Immature natural killer cell (primary cell): ENCODE results near the gene SLC38A1. TPM values are rescaled to one million over a fixed set of nuclear protein-coding genes. Genes with fewer than 3 reads are reported as not detected.

Experiments
- DNase-seq, 3 donors: peaks; one replicate each; pipeline ENCODE4 v3.0.0; 2022; ENCODE audit warnings: mixed read lengths in 1 of 3
- H3K27ac Mint-ChIP-seq, 6 donors: one replicate each; pipeline ENCODE4 v1.8.0; 2020; ENCODE audit warnings: mixed read lengths in 6 of 6, mild to moderate bottlenecking in 5 of 6, inconsistent platforms in 4 of 6, moderate library complexity in 3 of 6
- H3K27me3 Mint-ChIP-seq, 3 donors: one replicate each; pipeline ENCODE4 v1.8.0; 2020 to 2021; ENCODE audit warnings: low read depth in 3 of 3, mild to moderate bottlenecking in 3 of 3, mixed read lengths in 3 of 3, moderate library complexity in 3 of 3, inconsistent platforms in 1 of 3
- H3K36me3 Mint-ChIP-seq, 3 donors: one replicate each; pipeline ENCODE4 v1.8.0; 2020; ENCODE audit warnings: mixed read lengths in 3 of 3, inconsistent platforms in 2 of 3, mild to moderate bottlenecking in 2 of 3
- H3K4me1 Mint-ChIP-seq, 2 donors: one replicate each; pipeline ENCODE4 v1.8.0; 2020; ENCODE audit warnings: inconsistent platforms in 2 of 2, mild to moderate bottlenecking in 2 of 2, mixed read lengths in 2 of 2, moderate library complexity in 1 of 2
- H3K4me3 Mint-ChIP-seq, 5 donors: one replicate each; pipeline ENCODE4 v1.8.0; 2020; ENCODE audit warnings: mild to moderate bottlenecking in 5 of 5, mixed read lengths in 5 of 5, inconsistent platforms in 3 of 5, moderate library complexity in 3 of 5
- H3K9me3 Mint-ChIP-seq, 6 donors: one replicate each; pipeline ENCODE4 v1.8.0; 2020; ENCODE audit warnings: mild to moderate bottlenecking in 6 of 6, mixed read lengths in 6 of 6, inconsistent platforms in 4 of 6, moderate library complexity in 3 of 6
- polyA plus RNA-seq, 3 donors: library from polyadenylated mRNA; unstranded; fragments of 300-500 nt; fragmentation: Illumina TruSeq; gene quantifications; one replicate each; pipeline ENCODE4 v1.2.3, GENCODE V29; 2021

The SLC38A1 gene
- polyA plus RNA-seq, 3 donors from 2014 or later = 173 to 234 (median 210) TPM

DNA sequence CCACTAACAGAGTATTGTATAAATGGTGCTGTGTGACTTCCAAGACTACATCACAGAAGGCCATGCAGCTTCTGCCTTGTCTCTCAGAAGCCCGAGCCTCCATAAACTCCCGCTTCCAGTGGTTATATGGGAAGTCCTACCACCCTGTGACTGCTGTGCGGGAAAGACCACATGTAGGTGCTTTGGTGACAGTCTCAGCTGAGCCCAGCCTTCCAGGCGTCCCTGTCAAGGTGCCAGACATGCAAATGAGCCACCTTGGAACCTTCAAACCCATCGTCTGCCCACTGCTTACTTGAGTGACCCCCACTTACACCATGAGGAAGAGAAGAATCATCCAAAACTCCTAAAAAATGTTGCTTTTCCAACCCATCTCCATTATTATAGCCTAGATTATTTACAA lies 123.0 kb downstream of the SLC38A1 start:
- Mint-ChIP-seq H3K9me3 (no peaks in the 10 kb centered on the region), H3K27me3 (peaks cover 0 to 25% (median 7%) of the 10 kb centered on the region in 3 donors), H3K27ac (no peak overlapping the region), H3K4me3 (no peak overlapping the region), H3K36me3 (no peaks in the 10 kb centered on the region), H3K4me1 (peaks cover 0 to 10% of the 10 kb centered on the region in 2 donors)
- DNase-seq = no peak

DNA sequence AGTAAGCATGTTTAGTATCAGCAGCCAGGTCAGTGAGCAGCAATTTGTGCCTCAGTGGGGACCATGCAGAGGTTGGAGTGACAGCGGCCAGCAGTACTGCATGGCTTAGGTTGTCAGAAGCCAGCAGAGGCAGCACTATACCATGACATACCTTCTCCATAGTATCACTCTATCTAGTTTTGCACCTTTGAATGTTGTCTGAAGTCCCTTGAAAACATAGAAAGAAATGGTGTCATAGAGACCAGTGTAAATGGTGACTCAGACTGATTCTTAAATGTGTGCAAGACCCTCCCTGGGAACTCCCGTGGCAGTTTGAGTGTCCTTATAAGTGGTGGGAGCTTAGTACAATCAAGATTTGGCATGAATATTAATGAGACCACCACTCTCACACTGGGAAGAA lies 124.4 kb downstream of the SLC38A1 start:
- Mint-ChIP-seq H3K27me3 (peaks cover 0 to 18% (median 7%) of the 10 kb centered on the region in 3 donors), H3K36me3 (no peaks in the 10 kb centered on the region), H3K9me3 (no peaks in the 10 kb centered on the region), H3K4me1 (peaks cover 0 to 10% of the 10 kb centered on the region in 2 donors), H3K27ac (no peak overlapping the region), H3K4me3 (no peak overlapping the region)
- DNase-seq = no peak

DNA sequence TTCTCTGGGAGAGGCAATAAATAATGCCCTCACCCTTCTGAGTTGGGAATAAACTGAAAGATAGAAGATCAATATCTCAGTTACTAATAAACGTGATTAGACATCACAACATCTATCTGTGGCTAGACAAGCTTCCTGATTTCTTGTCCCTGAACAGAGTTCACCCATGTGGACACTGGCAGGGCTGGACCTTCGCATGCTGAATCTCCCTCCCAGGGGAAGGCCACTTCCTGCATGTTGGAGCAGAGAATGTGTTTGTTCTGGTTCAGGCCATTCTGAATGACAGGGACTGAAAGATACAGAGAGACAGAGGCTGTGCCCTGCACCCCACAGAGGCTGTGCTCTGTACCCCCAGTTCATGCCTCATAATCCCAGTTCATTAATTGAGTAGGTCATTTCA lies 132.6 kb downstream of the SLC38A1 start:
- H3K36me3 Mint-ChIP-seq = no peaks in the 10 kb centered on the region
- no peaks in the 10 kb centered on the region for H3K4me1 Mint-ChIP-seq
- H3K4me3 Mint-ChIP-seq = no peak overlapping the region
- no peak overlapping the region for H3K27ac Mint-ChIP-seq
- no peak for DNase-seq
- no peaks in the 10 kb centered on the region for H3K9me3 Mint-ChIP-seq
- peaks cover 2 to 7% (median 4%) of the 10 kb centered on the region in 3 donors for H3K27me3 Mint-ChIP-seq

DNA sequence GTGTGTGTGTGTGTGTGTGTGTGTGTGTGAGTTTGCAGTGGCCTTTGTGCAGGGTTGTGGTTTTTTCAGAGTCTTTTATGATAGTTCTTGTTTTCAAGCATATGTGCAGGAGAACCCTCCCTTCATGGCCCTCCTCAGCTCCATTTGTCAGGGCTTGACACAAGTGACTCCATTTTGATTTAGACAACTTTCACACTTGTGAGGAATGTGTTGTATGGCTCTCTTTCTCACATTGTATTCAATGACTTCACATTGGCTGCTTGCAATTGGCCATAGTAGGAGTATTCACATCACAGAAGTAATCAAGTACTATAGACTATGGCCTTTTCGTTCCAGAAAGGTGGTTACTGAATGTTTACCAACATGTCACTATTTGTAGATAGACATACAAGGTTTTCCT lies 133.1 kb downstream of the SLC38A1 start:
- no peak overlapping the region for H3K27ac Mint-ChIP-seq
- H3K36me3 Mint-ChIP-seq = no peaks in the 10 kb centered on the region

DNA sequence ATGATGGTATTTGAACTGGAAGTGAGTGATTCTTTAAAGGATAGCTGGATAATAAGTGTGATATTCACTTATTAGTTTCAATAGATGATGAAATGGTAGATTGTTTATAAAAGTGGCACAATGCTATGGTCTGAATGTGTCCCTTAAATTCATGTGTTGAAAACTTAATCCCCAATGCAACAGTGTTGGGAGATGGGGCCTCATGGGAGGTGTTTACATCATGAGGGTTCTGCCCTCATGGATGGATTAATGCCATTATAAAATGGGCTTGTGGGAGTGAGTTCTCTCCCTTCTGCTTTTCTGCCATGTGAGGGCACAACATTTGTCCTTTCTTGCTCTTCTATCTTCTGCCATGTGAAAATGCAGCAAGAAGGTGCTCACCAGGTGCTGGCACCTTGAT lies 134.0 kb downstream of the SLC38A1 start:
- Mint-ChIP-seq H3K9me3 (no peaks in the 10 kb centered on the region), H3K27me3 (peaks cover 3 to 7% (median 4%) of the 10 kb centered on the region in 3 donors)

More for the DNA sequence above, 133.1 kb downstream of the SLC38A1 start:
- H3K9me3 Mint-ChIP-seq = no peaks in the 10 kb centered on the region
- peaks cover 2 to 7% (median 4%) of the 10 kb centered on the region in 3 donors for H3K27me3 Mint-ChIP-seq
- no peak overlapping the region for H3K4me3 Mint-ChIP-seq
- DNase-seq = no peak
- H3K4me1 Mint-ChIP-seq = no peaks in the 10 kb centered on the region

DNA sequence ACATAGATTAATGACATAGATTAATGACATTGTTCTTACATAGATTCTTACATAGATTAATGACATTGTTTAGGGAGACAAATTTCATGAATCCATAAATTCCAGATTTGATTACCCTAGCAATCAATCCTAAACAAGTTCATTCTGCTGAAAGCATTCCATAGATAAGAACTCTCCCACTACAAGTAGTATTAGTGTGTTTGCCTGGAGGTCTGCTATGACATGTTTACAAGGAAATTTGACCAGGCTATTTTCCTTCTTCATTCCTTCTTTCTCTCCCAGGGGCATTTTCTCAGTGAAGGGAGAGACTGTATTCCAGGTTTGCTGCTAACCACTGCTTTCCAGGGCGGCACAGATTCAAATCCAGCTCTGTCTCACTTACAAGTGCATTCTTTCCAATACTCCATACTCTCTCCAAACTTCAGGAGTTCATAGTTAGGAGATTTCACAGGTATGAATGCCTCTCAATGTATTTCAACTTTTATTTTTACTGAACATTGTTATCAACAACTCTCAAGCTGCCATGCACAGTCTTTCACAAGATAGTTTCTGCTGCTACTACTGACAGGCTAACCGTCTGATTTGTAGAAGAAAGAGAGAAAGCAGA lies 134.5 kb downstream of the SLC38A1 start:
- no peaks in the 10 kb centered on the region for H3K4me1 Mint-ChIP-seq
- no peaks in the 10 kb centered on the region for H3K36me3 Mint-ChIP-seq
- H3K27me3 Mint-ChIP-seq = peaks cover 3 to 9% (median 4%) of the 10 kb centered on the region in 3 donors
- DNase-seq = no peak
- H3K4me3 Mint-ChIP-seq = no peak overlapping the region
- H3K9me3 Mint-ChIP-seq = no peaks in the 10 kb centered on the region
- H3K27ac Mint-ChIP-seq = no peak overlapping the region

More for the DNA sequence above, 134.0 kb downstream of the SLC38A1 start:
- DNase-seq = no peak
- no peak overlapping the region for H3K4me3 Mint-ChIP-seq
- no peak overlapping the region for H3K27ac Mint-ChIP-seq
- H3K36me3 Mint-ChIP-seq = no peaks in the 10 kb centered on the region
- no peaks in the 10 kb centered on the region for H3K4me1 Mint-ChIP-seq

DNA sequence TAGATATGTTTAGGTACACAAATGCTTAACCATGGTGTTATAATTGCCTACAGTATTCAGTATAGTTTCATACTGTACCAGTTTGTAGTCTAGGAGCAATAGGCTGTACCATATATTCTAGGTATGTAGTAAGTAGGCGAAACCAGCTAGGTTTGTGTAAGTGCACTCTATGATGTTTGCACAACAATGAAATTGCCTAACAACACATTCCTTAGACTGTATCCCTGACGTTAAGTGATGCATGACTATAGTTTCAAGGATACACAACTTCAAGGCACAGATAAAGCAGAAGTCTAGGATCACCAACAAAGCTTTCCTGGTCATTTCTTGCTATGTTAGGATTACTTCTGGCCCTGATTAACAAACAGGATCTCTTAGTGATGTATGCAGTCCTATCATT lies 135.1 kb downstream of the SLC38A1 start:
- DNase-seq = no peak
- no peaks in the 10 kb centered on the region for H3K36me3 Mint-ChIP-seq
- no peak overlapping the region for H3K4me3 Mint-ChIP-seq
- no peak overlapping the region for H3K27ac Mint-ChIP-seq
- no peaks in the 10 kb centered on the region for H3K9me3 Mint-ChIP-seq
- H3K27me3 Mint-ChIP-seq = peaks cover 3 to 13% (median 4%) of the 10 kb centered on the region in 3 donors
- no peaks in the 10 kb centered on the region for H3K4me1 Mint-ChIP-seq

Other genes with a start within 250 kb of the SLC38A1 start
- gene SLC38A2, start 103.7 kb upstream of the SLC38A1 start, polyA plus RNA-seq = 100 to 1,000 TPM in 1 of 3 donors, 10 to 100 TPM in 2; 52.6 to 116 (median 92.7) TPM